Body of pancreas (tissue), 4 donors: ENCODE measurements around the gene NECTIN1.

ENCODE experiments used
- POLR2A ChIP-seq, 3 donors: fragments of 450-650 bp; IDR thresholded peaks; one replicate each; pipeline ENCODE4 v1.6.1; 2016; ENCODE audit warnings: antibody characterized with exemption in 3 of 3, mild to moderate bottlenecking in 2 of 3
- TF ChIP-seq, protein P1 (sequence below), 7 experiments: fragments of 450-650 bp in 4 of 7; fragments of 200-600 bp in 3 of 7; sonication (generic) in 3 of 7; IDR thresholded peaks; one replicate each; pipeline ENCODE4 v1.5.1; 2016 to 2019; ENCODE audit warnings: antibody characterized with exemption in 7 of 7

DNA sequence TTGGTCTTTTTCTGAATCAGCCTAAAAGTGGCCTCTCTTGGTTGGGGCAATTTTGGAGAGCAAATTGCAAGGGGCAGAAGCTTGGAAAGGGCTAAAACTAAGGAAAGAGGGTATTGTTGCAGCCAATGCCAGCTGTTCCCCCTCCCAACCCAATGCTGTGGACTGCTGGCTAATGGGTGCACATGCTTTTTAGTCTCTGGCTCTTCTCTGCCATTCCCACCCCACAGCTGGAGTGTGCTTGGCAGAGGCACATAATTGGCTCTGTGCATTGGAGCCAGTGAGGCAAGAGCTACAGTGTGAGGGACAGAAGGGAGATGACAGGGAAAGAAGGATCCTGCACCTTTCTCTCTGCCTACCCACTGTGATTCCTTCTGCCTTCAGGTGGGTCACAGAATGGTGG is 140.0 kb downstream of the NECTIN1 start:
- TF ChIP-seq, protein P1, sequence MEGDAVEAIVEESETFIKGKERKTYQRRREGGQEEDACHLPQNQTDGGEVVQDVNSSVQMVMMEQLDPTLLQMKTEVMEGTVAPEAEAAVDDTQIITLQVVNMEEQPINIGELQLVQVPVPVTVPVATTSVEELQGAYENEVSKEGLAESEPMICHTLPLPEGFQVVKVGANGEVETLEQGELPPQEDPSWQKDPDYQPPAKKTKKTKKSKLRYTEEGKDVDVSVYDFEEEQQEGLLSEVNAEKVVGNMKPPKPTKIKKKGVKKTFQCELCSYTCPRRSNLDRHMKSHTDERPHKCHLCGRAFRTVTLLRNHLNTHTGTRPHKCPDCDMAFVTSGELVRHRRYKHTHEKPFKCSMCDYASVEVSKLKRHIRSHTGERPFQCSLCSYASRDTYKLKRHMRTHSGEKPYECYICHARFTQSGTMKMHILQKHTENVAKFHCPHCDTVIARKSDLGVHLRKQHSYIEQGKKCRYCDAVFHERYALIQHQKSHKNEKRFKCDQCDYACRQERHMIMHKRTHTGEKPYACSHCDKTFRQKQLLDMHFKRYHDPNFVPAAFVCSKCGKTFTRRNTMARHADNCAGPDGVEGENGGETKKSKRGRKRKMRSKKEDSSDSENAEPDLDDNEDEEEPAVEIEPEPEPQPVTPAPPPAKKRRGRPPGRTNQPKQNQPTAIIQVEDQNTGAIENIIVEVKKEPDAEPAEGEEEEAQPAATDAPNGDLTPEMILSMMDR (IDR thresholded peaks at IDR 0.05): no peak
- TF ChIP-seq POLR2A (IDR thresholded peaks at IDR 0.05): no peak
